Measurements from ENCODE around the gene ZMYM5. TPM values are rescaled to one million over a fixed set of nuclear protein-coding genes. Genes with fewer than 3 reads are reported as not detected.
"Not testable (repeated sequence)": the region's sequence is repeated elsewhere in the genome, so short reads cannot be mapped to it uniquely, and the experiment has no call there.

Gene ZMYM5
- total RNA-seq, 2 experiments from 2014 or later, result 10.0 to 11.1 TPM

- DNase-seq, result no peak
- POLR2A ChIA-PET, result no interaction called here
Measured at GRCh38 chr13:19817510-19818158, 45.8 kb downstream of the ZMYM5 start.

GRCh38 chr13:19817106-19817505, 46.3 kb downstream of the ZMYM5 start:
- no peak overlapping the region for H3K4me3 Mint-ChIP-seq
- intact Hi-C loops (cut with micrococcal nuclease), result no loop called here

More at GRCh38 chr13:19817510-19818158, 45.8 kb downstream of the ZMYM5 start:
- Mint-ChIP-seq H3K27me3 (no peaks in the 10 kb centered on the region), H3K4me1 (ENCODE audit: low read depth) (no peaks in the 10 kb centered on the region), H3K4me3 (no peak overlapping the region), H3K9me3 (no peaks in the 10 kb centered on the region), H3K36me3 (peaks cover 19% of the 10 kb centered on the region), H3K27ac (no peak overlapping the region)
- CTCF ChIA-PET, result interaction anchor here (0.6 to 1.7 kb wide), 4 partner anchors 10 to 70 kb away, joined by 3 to 6 read pairs (median 4); partner anchors contain the start of gene ZMYM5
- intact Hi-C loops (cut with micrococcal nuclease), result no loop called here

GRCh38 chr13:19815842-19816241, 47.6 kb downstream of the ZMYM5 start:
- H3K27me3 Mint-ChIP-seq; H3K9me3 Mint-ChIP-seq; H3K4me3 Mint-ChIP-seq; H3K4me1 Mint-ChIP-seq (ENCODE audit: low read depth); CTCF ChIA-PET; POLR2A ChIA-PET; intact Hi-C loops (cut with micrococcal nuclease); DNase-seq; H3K27ac Mint-ChIP-seq: not testable (repeated sequence)
- H3K36me3 Mint-ChIP-seq, result peaks cover 16% of the 10 kb centered on the region

More at GRCh38 chr13:19817106-19817505, 46.3 kb downstream of the ZMYM5 start:
- POLR2A ChIA-PET, result no interaction called here
- Mint-ChIP-seq H3K36me3 (peaks cover 18% of the 10 kb centered on the region), H3K4me1 (ENCODE audit: low read depth) (peaks cover 2% of the 10 kb centered on the region), H3K9me3 (peaks cover 2% of the 10 kb centered on the region), H3K27ac (no peak overlapping the region), H3K27me3 (no peaks in the 10 kb centered on the region)
- CTCF ChIA-PET, result interaction anchor here (0.6 to 1.7 kb wide), 4 partner anchors 11 to 70 kb away, joined by 3 to 6 read pairs (median 4); partner anchors contain the start of gene ZMYM5
- no peak for DNase-seq

- ChIA-PET CTCF (no interaction called here), POLR2A (no interaction called here)
- peaks cover 6% of the 10 kb centered on the region for H3K4me1 Mint-ChIP-seq (ENCODE audit: low read depth)
- DNase-seq, result no peak
- no peaks in the 10 kb centered on the region for H3K27me3 Mint-ChIP-seq
- intact Hi-C loops (cut with micrococcal nuclease), result no loop called here
- H3K27ac Mint-ChIP-seq, result no peak overlapping the region
- H3K4me3 Mint-ChIP-seq, result no peak overlapping the region
- peaks cover 2% of the 10 kb centered on the region for H3K9me3 Mint-ChIP-seq
- H3K36me3 Mint-ChIP-seq, result peaks cover 2% of the 10 kb centered on the region
Measured at GRCh38 chr13:19810996-19811881, 52.2 kb downstream of the ZMYM5 start.

GRCh38 chr13:19810151-19810550, 53.3 kb downstream of the ZMYM5 start:
- Mint-ChIP-seq H3K27ac (no peak overlapping the region), H3K27me3 (no peaks in the 10 kb centered on the region), H3K36me3 (peaks cover 2% of the 10 kb centered on the region), H3K9me3 (peaks cover 2% of the 10 kb centered on the region), H3K4me3 (no peak overlapping the region), H3K4me1 (ENCODE audit: low read depth) (peaks cover 6% of the 10 kb centered on the region)
- intact Hi-C loops (cut with micrococcal nuclease), result no loop called here
- no peak for DNase-seq
- ChIA-PET CTCF (no interaction called here), POLR2A (interaction anchor here (0.6 kb wide), 1 partner anchor 321 kb away, joined by 3 read pairs; no protein-coding TSS in a partner anchor)

GRCh38 chr13:19805765-19806164, 57.7 kb downstream of the ZMYM5 start:
- Mint-ChIP-seq H3K36me3 (no peaks in the 10 kb centered on the region), H3K27ac (no peak overlapping the region)
- intact Hi-C loops (cut with micrococcal nuclease), result no loop called here

GRCh38 chr13:19795956-19796355, 67.5 kb downstream of the ZMYM5 start:
- Mint-ChIP-seq H3K36me3 (no peaks in the 10 kb centered on the region), H3K27ac (no peak overlapping the region), H3K9me3 (no peaks in the 10 kb centered on the region), H3K4me1 (ENCODE audit: low read depth) (no peaks in the 10 kb centered on the region), H3K4me3 (no peak overlapping the region), H3K27me3 (no peaks in the 10 kb centered on the region)
- no peak for DNase-seq
- POLR2A ChIA-PET, result no interaction called here
- intact Hi-C loops (cut with micrococcal nuclease), result no loop called here
- CTCF ChIA-PET, result no interaction called here

More at GRCh38 chr13:19805765-19806164, 57.7 kb downstream of the ZMYM5 start:
- ChIA-PET CTCF (no interaction called here), POLR2A (no interaction called here)
- no peaks in the 10 kb centered on the region for H3K27me3 Mint-ChIP-seq
- H3K4me3 Mint-ChIP-seq, result no peak overlapping the region
- no peaks in the 10 kb centered on the region for H3K9me3 Mint-ChIP-seq
- no peaks in the 10 kb centered on the region for H3K4me1 Mint-ChIP-seq (ENCODE audit: low read depth)
- DNase-seq, result no peak

GRCh38 chr13:19794631-19795030, 68.8 kb downstream of the ZMYM5 start:
- Mint-ChIP-seq H3K36me3 (no peaks in the 10 kb centered on the region), H3K4me1 (ENCODE audit: low read depth) (no peaks in the 10 kb centered on the region), H3K4me3 (no peak overlapping the region), H3K27me3 (no peaks in the 10 kb centered on the region), H3K27ac (no peak overlapping the region), H3K9me3 (no peaks in the 10 kb centered on the region)
- intact Hi-C loops (cut with micrococcal nuclease), result no loop called here
- ChIA-PET CTCF (no interaction called here), POLR2A (no interaction called here)
- no peak for DNase-seq

GRCh38 chr13:19791953-19792537, 71.4 kb downstream of the ZMYM5 start:
- intact Hi-C loops (cut with micrococcal nuclease), result no loop called here
- Mint-ChIP-seq H3K27me3 (no peaks in the 10 kb centered on the region), H3K9me3 (no peaks in the 10 kb centered on the region), H3K4me3 (no peak overlapping the region), H3K4me1 (ENCODE audit: low read depth) (no peaks in the 10 kb centered on the region), H3K36me3 (no peaks in the 10 kb centered on the region), H3K27ac (no peak overlapping the region)
- CTCF ChIA-PET, result no interaction called here
- DNase-seq, result no peak
- POLR2A ChIA-PET, result interaction anchor here (0.7 kb wide), 1 partner anchor 9 kb away, joined by 3 read pairs; no protein-coding TSS in a partner anchor

GRCh38 chr13:19782727-19783682, 80.4 kb downstream of the ZMYM5 start, which contains the start of gene PSPC1:
TSS of gene PSPC1 (minus strand) at chr13:19782945. CDS start at chr13:19782757, 188 bp downstream.
- ChIA-PET POLR2A (interaction anchor here (0.9 to 3.4 kb wide), 5 partner anchors 8 to 176 kb away, joined by 3 to 21 read pairs (median 3); partner anchors contain the start of genes MPHOSPH8, ZMYM2 and ZMYM5), CTCF (interaction anchor here (1.0 kb wide), 1 partner anchor 21 kb away, joined by 3 read pairs; no protein-coding TSS in a partner anchor)
- H3K27ac Mint-ChIP-seq, result peak within 1 kb of the TSS; percentile 99

More at GRCh38 chr13:19782727-19783682, 80.4 kb downstream of the ZMYM5 start, which contains the start of gene PSPC1:
- peak within 1 kb of the TSS; percentile 98 for H3K4me3 Mint-ChIP-seq
- H3K9me3 Mint-ChIP-seq; H3K4me1 Mint-ChIP-seq (ENCODE audit: low read depth); H3K27me3 Mint-ChIP-seq: not testable (repeated sequence)
- intact Hi-C loops (cut with micrococcal nuclease), result loop anchor here (1.0 to 5.0 kb wide), 4 partner anchors 80 to 196 kb away; partner anchors contain the start of genes MPHOSPH8 and ZMYM5
- peaks cover 19% of the 10 kb centered on the region for H3K36me3 Mint-ChIP-seq
- peak; percentile 97 for DNase-seq

Measured in activated CD4-positive, alpha-beta memory T cell treated with anti-CD3 and anti-CD28 coated beads for 36 hours (primary cell).